Measurements from ENCODE around the gene HTRA3. TPM values are rescaled to one million over a fixed set of nuclear protein-coding genes. Genes with fewer than 3 reads are reported as not detected.

HTRA3 gene
- total RNA-seq, 2 donors from 2014 or later, result 33.8 to 124 TPM

DNA sequence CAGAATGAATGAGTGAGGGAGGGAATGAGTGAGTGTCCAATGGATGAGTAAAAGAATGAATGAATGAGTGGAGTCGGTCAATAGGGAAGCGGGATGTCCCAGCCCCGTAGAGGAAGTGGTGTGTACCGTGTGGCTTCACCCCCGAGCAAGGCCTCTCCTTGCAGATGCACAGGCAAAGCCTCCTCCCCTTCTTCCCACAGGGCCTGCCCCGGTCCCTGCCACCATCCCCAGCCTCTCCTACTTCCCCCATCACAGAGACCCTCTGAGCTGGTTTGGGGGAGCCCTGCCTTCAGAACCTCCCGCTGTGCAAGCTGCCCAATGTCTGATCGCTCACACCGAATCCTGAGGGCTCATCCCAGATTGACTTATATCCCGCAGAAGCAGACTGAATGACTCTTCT lies 13.6 kb downstream of the HTRA3 start:
- Histone ChIP-seq H3K36me3 (no peaks in the 10 kb centered on the region), H3K4me3 (no peak overlapping the region), H3K27me3 (no peaks in the 10 kb centered on the region), H3K4me1 (peaks cover 0 to 43% of the 10 kb centered on the region in 2 donors), H3K9me3 (no peaks in the 10 kb centered on the region), H3K27ac (peak overlapping the region in 1 of 2 donors; percentile 60)
- TF ChIP-seq, protein P1, sequence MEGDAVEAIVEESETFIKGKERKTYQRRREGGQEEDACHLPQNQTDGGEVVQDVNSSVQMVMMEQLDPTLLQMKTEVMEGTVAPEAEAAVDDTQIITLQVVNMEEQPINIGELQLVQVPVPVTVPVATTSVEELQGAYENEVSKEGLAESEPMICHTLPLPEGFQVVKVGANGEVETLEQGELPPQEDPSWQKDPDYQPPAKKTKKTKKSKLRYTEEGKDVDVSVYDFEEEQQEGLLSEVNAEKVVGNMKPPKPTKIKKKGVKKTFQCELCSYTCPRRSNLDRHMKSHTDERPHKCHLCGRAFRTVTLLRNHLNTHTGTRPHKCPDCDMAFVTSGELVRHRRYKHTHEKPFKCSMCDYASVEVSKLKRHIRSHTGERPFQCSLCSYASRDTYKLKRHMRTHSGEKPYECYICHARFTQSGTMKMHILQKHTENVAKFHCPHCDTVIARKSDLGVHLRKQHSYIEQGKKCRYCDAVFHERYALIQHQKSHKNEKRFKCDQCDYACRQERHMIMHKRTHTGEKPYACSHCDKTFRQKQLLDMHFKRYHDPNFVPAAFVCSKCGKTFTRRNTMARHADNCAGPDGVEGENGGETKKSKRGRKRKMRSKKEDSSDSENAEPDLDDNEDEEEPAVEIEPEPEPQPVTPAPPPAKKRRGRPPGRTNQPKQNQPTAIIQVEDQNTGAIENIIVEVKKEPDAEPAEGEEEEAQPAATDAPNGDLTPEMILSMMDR (IDR thresholded peaks at IDR 0.05), result no peak
- DNase-seq (ENCODE audit: low spot score), result no peak

DNA sequence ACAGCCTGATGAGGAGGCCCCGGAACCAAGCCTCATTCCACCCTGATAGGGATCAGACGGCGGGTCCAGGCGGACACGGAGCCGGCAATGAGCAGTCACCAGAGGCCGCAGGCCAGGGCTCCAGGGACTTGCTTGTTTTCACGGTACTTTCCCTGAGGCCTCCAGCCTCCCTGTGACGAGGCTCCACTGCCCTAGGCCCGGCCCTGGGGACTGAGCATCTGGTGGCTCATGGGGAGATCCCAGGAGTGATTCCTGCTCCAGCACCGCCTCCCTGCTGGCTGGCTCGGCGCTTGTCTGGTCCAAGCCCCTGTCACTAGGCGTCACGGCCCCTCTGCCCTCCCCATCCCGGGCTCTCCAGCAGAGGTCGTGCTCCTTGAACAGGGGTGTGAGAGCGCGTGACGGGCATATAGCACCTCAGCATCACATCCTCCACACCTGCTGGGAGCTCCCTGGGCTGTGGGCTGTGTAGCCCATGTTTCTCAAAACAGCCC lies 14.1 kb downstream of the HTRA3 start:
- TF ChIP-seq, protein P1 (IDR thresholded peaks at IDR 0.05), result no peak
- peaks cover 0 to 38% of the 10 kb centered on the region in 2 donors for H3K4me1 ChIP-seq
- no peaks in the 10 kb centered on the region for H3K27me3 ChIP-seq
- H3K9me3 ChIP-seq, result no peaks in the 10 kb centered on the region
- no peak for DNase-seq (ENCODE audit: low spot score)
- H3K4me3 ChIP-seq, result no peak overlapping the region
- peak overlapping the region in 1 of 2 donors; percentile 60 for H3K27ac ChIP-seq
- no peaks in the 10 kb centered on the region for H3K36me3 ChIP-seq

DNA sequence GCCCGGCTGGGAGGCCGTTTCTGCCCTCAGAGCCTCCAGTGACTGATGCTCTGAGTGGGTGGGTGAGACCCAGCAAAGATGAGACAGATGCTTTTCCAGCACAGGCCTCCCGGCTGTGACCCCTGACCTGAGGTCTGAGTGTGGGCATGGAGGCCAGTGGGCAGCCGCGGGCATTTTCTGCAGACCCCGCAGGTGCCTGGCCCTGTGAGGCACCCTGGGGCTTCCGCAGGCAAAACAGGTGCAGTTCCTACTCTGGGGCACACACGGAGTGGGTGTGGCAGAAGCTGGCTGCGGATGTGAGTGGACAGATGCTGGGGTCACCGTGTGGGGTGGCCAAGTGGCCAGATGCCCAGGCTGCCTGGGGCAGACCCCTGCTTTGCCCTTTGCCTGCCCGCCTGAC lies 14.8 kb downstream of the HTRA3 start:
- Histone ChIP-seq H3K27me3 (no peaks in the 10 kb centered on the region), H3K4me1 (peaks cover 0 to 34% of the 10 kb centered on the region in 2 donors), H3K4me3 (no peak overlapping the region), H3K9me3 (no peaks in the 10 kb centered on the region), H3K27ac (peak overlapping the region; percentile 43 to 60), H3K36me3 (no peaks in the 10 kb centered on the region)
- DNase-seq (ENCODE audit: low spot score), result no peak
- TF ChIP-seq, protein P1 (IDR thresholded peaks at IDR 0.05), result no peak

DNA sequence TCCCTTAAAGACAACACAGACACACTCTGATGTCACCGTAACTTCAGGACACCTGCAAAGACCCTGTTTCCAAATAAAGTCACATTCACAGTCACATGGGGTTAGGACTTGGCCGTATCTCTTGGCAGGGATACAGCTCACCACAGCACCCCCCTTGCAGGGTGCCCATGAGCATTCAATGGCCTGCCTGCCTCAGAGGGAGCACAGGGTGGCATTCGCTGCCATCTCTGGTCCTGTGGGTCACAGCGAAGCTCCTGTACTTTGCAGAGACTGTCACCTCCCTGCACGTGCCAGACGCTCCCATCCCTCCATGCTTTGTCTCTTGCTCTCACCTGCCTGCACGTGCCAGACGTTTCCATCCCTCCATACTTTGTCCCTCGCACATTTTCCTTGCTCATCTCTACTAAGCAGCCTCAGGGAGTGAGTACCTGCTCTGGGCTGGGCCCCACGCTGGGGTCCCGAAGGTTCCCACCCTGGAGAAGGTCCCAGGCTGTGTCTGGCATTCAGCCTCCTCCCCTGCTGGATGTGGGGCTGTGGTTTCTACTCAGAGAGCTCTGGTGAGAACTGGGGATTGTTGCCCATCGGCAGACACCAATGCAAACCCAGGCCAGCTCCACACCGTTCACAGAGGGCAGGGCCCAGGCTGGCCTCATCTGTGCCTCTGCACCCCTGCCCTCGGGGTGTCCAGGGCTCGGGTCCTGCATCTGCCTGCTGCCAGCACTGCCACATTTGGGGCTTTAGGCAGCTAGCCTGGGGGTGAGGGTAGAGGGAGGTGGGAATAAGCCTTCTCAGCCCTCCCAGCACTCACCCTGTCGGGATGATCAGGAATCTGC lies 15.8 kb downstream of the HTRA3 start:
- TF ChIP-seq, protein P1 (IDR thresholded peaks at IDR 0.05), result no peak
- Histone ChIP-seq H3K9me3 (no peaks in the 10 kb centered on the region), H3K4me1 (peaks cover 0 to 29% of the 10 kb centered on the region in 2 donors), H3K36me3 (no peaks in the 10 kb centered on the region), H3K27me3 (no peaks in the 10 kb centered on the region), H3K27ac (peak overlapping the region; percentile 43 to 60), H3K4me3 (no peak overlapping the region)
- DNase-seq (ENCODE audit: low spot score), result no peak

DNA sequence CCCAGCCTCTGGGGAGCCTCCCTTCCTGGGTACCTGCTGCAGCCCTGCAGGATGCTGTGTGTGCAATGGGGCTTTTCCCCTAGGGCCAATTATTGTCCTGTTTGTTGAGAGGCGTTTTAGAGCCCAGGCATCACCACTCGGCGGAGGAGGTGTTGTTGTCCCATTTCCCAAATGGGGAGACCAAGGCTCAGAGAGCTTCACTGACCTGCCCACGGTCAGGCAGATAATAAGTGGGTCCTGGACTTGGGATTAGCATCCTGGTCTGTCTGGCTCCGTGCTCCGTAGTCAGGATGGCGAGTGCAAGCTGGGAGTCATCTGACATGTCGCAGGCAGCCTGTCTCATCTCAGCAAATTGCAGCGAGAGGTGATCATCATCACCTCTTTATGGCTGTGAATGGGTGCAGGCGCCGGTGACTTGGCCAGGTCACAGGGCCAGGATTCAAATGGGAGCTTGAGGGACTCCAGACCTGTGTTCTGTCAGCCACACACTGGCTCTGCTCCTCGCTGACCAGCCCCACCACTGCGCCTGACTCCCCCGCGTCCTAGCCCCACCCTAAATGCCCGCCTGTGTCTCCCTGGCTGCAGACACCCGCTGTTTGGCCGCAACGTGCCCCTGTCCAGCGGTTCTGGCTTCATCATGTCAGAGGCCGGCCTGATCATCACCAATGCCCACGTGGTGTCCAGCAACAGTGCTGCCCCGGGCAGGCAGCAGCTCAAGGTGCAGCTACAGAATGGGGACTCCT lies 16.6 kb downstream of the HTRA3 start:
- DNase-seq (ENCODE audit: low spot score), result no peak
- TF ChIP-seq, protein P1 (IDR thresholded peaks at IDR 0.05), result no peak
- H3K27me3 ChIP-seq, result no peaks in the 10 kb centered on the region
- H3K4me3 ChIP-seq, result no peak overlapping the region
- peaks cover under 1% of the 10 kb centered on the region for H3K36me3 ChIP-seq
- H3K27ac ChIP-seq, result peak overlapping the region; percentile 43 to 60
- H3K9me3 ChIP-seq, result no peaks in the 10 kb centered on the region
- peaks cover 0 to 22% of the 10 kb centered on the region in 2 donors for H3K4me1 ChIP-seq
